ENCODE measurements around the gene CDH23.

- TF ChIP-seq EZH2 (optimal IDR thresholded peaks at IDR 0.05; ENCODE audit: low read depth, low read length) (no peak), CTCF (IDR thresholded peaks at IDR 0.05; ENCODE audit: low read length) (no peak), EZH2phosphoT487 (IDR thresholded peaks at IDR 0.05; ENCODE audit: low read length) (no peak)
These were observed 184.7 kb downstream of the CDH23 start for GRCh38 chr10:71581376-71581775.

All from MM.1S (cell line).